ENCODE data around the gene KCNK4.
"Not testable (repeated sequence)": the region's sequence is repeated elsewhere in the genome, so short reads cannot be mapped to it uniquely, and the experiment has no call there.

KCNK4 gene

DNA sequence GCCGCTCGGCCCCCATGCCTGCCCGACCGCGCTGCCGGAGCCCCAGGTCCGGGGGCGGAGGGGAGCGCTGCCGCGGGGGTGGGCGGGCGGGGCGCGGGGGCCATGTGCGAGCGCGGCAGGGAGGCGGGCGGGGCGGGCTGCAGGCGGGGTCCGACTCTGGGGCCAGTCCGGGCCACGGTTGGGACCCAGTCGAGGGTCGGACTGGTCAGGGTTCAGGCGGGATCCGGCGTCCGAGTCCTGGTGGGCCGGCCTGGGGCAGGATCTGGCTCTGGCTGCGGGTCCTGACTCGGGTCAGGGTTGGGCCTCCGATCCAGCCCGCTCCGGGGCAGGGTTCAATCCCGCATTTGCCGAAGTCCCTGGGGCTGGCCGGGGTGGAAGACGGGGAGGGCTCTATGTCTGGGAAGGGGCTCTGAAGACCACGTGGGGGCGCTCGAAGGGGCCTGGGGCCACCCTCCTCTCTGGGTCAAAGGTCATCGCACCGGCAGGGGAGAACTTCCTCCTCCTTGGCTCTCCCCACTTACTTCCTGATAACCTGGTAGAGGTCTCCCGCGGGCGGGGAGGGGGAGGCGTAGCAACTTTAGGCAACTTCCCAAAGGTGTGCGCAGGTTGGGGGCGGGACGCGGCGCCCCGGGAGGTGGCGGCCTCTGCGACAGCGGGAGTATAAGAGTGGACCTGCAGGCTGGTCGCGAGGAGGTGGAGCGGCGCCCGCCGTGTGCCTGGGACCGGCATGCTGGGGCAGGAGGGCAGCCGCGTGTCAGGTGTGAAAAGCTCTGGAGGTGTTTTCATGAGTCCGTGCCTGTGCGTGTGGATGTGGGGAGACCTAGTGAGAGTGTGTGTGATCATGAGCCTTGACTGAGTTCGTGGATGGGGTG is 14.8 kb downstream of the KCNK4 start:
- DNase-seq (ENCODE audit: low read depth in 2 of 3, low spot score in 2 of 3), result peak in 2 of 3 experiments; percentile 40 to 41

DNA sequence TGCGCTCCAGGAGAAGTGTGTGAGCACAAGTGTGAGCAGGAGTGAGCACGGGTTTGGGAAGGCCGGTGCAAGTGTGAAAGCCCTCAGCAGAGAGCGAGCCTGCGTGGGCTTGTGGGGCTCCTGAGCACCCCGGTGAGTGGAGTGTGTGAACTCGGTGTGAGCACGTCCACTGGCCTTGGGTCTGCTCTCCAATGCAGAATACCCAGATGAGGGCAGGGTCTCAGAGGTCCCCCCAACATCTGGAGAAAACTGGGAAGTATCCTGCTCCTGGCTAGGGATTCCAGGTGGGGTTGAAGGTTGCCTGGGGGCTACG is 15.4 kb downstream of the KCNK4 start:
- no peak for DNase-seq (ENCODE audit: low read depth in 2 of 3, low spot score in 2 of 3)

DNA sequence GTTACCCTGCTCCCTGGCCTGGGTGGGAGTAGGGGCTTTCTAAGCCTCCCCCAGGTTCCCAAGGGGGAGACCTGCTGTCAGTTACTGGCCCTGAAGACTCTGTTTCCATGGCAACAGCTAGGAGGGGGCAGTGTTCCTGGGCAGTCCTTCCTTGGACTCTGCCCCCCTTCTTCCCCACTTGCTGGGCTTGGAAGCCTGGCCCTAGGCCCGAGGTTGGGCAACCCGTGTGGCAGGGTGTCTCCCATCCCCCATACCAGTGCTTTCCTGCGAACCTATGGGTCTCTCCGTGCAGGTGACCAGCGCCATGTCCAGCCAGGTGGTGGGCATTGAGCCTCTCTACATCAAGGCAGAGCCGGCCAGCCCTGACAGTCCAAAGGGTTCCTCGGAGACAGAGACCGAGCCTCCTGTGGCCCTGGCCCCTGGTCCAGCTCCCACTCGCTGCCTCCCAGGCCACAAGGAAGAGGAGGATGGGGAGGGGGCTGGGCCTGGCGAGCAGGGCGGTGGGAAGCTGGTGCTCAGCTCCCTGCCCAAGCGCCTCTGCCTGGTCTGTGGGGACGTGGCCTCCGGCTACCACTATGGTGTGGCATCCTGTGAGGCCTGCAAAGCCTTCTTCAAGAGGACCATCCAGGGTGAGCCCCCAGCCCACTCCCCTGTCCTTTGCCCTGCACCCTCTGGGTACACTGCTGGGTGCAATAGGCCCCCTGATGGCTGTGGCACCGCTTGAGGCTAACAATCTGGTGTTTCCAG is 15.9 kb downstream of the KCNK4 start:
- no peak for DNase-seq (ENCODE audit: low read depth in 2 of 3, low spot score in 2 of 3)

DNA sequence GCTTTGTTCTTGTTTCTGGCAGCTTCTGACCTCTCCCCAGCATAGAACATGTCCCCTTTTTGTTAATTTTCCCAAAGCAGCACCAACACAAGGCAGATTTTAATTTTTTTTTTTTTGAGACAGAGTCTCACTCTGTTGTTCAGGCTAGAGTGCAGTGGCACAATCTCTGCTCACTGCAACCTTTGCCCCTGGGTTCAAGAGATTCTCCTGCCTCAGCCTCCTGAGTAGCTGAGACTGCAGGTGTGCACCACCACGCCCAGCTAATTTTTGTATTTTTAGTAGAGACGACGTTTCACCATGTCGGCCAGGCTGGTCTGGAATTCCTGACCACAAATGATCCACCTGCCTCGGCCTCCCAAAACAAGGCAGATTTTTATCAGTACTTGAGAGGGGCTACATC is 16.7 kb downstream of the KCNK4 start:
- DNase-seq (ENCODE audit: low read depth in 2 of 3, low spot score in 2 of 3), result not testable (repeated sequence)

DNA sequence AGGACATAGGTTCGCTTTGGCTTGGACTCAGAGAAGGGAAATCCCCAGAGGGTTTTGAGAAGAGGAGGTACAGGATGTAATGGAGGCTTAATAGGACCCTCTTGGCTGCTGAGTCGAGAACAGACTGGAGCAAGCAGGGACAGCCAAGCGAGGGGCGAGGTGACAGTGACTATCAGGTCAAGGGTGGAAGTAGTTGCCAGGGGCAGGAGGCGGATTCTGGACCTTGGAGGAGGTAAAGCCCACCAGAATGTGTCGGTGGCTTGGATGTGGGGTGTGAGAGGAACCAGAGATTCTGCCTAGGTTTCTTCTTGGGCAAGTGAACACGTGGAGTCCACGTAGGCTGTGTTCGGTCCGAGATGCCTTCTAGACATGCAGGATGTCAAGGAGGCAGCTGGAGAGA is 21.8 kb downstream of the KCNK4 start:
- no peak for DNase-seq (ENCODE audit: low read depth in 2 of 3, low spot score in 2 of 3)

DNA sequence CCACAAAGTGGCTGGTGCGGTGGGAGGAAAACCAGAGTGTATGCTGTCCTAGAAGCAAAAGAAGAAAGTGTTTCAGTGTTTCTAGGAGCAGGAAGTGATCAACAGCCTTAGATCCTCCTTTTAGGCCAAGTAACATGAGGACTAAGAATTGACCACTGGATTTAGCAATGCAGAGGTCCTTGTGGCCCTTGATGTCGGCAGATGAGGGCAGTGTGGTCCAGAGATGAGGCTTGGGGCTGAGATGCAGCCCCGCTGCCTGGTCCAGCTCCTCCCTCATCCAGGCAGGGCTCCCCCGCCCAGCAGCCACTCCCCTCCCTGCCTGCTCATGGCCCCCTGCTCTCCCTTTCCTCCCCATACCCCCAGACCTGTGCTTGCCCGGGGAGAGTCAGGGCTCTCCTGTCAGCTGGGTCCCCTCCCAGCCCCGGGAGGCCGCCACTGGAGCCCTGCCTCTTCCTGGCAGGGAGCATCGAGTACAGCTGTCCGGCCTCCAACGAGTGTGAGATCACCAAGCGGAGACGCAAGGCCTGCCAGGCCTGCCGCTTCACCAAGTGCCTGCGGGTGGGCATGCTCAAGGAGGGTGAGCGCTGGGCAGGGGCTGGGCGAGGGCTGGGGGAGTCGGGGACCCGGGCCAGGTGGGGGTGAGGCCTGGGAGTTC is 22.5 kb downstream of the KCNK4 start:
- no peak for DNase-seq (ENCODE audit: low read depth in 2 of 3, low spot score in 2 of 3)

DNA sequence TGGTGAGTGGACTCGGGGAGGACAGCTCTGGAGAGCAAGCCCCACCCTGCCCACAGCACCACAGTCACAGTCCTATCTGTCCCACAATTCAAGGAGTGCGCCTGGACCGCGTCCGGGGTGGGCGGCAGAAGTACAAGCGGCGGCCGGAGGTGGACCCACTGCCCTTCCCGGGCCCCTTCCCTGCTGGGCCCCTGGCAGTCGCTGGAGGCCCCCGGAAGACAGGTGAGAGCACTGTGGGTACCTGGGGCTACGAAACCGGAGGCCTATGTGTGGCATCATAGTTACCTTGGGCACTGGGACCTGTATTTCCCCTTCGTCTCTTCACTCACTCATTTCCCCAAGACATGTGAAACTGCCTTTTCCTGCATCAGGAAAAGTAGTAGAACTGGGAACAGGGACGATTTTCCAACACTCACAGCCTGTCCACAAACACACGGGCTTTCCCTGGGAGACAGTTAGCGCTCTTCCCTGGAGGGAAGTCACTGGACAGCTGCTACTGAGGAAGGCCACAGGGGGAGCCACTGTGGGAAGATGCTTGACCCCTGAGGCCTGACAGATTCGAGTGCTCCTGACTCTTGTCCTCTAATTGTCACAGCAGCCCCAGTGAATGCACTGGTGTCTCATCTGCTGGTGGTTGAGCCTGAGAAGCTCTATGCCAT is 23.2 kb downstream of the KCNK4 start:
- no peak for DNase-seq (ENCODE audit: low read depth in 2 of 3, low spot score in 2 of 3)

DNA sequence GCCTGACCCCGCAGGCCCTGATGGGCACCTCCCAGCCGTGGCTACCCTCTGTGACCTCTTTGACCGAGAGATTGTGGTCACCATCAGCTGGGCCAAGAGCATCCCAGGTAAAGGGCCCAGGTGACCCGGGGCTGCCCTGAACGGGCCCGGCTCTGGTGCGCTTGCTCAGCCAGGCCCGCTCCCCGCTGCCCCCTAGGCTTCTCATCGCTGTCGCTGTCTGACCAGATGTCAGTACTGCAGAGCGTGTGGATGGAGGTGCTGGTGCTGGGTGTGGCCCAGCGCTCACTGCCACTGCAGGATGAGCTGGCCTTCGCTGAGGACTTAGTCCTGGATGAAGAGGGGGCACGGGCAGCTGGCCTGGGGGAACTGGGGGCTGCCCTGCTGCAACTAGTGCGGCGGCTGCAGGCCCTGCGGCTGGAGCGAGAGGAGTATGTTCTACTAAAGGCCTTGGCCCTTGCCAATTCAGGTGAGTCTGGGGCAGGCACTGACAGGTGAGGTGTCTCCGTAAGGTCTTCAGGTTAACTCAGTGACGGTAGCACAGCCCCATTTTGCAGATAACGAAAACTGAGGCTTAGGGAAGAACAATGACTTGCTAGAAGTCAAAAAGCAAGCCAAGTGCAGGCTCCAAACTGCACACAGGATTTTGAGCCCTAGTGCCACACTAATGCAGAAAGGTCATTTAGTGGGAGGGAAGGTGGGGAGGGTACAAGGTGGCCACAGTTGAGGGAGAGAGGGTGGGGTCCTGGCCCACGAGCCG is 23.9 kb downstream of the KCNK4 start:
- no peak for DNase-seq (ENCODE audit: low read depth in 2 of 3, low spot score in 2 of 3)

DNA sequence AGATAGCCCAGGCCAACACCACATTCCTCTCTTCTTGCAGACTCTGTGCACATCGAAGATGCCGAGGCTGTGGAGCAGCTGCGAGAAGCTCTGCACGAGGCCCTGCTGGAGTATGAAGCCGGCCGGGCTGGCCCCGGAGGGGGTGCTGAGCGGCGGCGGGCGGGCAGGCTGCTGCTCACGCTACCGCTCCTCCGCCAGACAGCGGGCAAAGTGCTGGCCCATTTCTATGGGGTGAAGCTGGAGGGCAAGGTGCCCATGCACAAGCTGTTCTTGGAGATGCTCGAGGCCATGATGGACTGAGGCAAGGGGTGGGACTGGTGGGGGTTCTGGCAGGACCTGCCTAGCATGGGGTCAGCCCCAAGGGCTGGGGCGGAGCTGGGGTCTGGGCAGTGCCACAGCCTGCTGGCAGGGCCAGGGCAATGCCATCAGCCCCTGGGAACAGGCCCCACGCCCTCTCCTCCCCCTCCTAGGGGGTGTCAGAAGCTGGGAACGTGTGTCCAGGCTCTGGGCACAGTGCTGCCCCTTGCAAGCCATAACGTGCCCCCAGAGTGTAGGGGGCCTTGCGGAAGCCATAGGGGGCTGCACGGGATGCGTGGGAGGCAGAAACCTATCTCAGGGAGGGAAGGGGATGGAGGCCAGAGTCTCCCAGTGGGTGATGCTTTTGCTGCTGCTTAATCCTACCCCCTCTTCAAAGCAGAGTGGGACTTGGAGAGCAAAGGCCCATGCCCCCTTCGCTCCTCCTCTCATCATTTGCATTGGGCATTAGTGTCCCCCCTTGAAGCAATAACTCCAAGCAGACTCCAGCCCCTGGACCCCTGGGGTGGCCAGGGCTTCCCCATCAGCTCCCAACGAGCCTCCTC is 24.8 kb downstream of the KCNK4 start:
- DNase-seq (ENCODE audit: low read depth in 2 of 3, low spot score in 2 of 3), result not testable (repeated sequence)

DNA sequence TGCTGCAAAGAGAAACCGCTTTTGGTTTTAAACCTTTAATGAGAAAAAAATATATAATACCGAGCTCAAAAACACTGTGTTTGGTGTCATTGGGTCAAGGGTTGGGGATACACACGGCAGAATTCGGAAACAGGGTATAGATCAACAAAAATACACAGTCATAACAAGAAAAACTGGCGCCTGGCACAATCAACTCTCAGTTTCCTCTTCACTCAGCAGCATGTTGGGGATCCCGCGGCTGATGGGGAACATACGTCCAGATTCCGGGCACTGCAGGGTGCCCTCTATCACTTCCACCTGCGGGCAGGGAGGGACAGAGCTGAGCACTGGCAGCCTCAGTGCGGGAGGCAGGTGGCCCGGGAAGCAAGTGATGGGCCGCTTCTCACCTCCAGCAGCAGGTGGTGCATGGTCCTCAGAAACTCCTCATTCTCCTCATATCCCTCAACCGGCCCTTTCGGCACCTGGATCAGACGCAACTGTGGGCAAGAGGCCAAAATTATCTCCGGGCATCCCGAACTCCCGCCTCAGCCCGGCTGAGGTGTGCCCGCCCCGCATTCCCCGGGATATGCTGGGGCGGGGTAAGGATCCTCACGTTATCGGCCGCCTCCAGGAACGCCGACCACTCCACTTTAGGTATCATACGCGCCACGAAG is 25.7 kb downstream of the KCNK4 start:
- DNase-seq (ENCODE audit: low read depth in 2 of 3, low spot score in 2 of 3), result no peak

DNA sequence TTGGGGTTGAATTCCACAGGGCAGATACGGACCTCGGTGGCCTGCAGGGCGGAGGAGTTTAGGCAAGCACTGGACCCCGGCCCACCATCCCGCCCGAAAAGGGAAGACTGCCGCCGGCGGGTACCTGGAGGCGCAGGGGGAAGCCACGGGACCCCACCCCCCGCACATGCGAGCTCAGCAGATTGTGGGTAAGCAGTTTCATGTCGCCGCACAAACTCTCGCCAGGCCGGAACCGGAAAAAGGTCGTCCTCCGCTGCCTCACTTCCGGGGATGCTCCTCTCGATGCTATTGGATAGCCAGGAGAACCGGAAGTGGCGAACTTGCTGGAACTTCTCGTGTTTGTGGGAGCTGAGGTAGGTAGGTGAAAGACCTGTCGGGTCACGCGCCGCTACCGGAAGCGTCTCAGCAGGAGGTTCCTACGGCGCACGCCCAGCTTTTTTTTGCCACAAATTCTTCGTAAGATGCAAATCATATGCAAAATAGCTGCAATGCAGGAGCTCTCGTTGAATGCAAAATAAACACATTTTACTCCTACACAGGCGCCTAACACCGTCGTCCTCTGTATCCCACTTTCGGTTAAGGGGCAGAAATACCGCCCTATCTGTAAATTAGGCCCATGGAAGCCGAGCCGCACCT is 26.3 kb downstream of the KCNK4 start, which contains the start of gene TRMT112:
TRMT112 (minus strand) TSS at position 235 of the 636 bp plus-strand sequence; CDS start at position 202, 33 bp downstream.
- peak; percentile 79 to 91 (median 84) for DNase-seq (ENCODE audit: low read depth in 2 of 3, low spot score in 2 of 3)

DNA sequence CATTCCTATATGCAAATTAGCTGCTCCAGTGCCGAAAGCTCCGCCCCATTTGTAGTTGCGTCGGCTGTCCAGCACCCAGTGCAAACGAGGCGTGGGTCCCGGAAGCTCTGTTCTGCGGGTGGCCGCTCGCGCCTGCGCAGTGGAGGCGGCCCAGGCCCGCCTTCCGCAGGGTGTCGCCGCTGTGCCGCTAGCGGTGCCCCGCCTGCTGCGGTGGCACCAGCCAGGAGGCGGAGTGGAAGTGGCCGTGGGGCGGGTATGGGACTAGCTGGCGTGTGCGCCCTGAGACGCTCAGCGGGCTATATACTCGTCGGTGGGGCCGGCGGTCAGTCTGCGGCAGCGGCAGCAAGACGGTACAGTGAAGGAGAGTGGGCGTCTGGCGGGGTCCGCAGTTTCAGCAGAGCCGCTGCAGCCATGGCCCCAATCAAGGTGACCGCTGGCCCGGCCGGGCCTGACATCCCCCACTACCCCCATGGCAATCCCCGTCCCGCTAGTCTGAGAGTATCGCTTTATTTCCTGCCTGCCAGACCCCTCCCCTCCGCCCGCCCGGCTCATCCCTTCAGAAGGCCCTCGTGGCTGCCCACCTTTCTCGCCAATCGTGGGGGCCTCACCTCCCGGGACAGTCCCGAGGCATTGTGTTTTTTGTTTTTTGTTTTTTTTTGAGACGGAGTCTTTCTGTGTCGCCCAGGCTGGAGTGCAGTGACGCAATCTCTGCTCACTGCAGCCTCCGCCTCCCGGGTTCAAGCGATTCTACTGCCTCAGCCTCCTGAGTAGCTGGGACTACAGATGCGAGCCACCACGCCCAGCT is 27.1 kb downstream of the KCNK4 start, which contains the start of gene PRDX5:
PRDX5 (plus strand) TSS at position 161 of the 805 bp plus-strand sequence; CDS start at position 256, 95 bp downstream.
- DNase-seq (ENCODE audit: low read depth in 2 of 3, low spot score in 2 of 3), result peak; percentile 79 to 95 (median 89)

DNA sequence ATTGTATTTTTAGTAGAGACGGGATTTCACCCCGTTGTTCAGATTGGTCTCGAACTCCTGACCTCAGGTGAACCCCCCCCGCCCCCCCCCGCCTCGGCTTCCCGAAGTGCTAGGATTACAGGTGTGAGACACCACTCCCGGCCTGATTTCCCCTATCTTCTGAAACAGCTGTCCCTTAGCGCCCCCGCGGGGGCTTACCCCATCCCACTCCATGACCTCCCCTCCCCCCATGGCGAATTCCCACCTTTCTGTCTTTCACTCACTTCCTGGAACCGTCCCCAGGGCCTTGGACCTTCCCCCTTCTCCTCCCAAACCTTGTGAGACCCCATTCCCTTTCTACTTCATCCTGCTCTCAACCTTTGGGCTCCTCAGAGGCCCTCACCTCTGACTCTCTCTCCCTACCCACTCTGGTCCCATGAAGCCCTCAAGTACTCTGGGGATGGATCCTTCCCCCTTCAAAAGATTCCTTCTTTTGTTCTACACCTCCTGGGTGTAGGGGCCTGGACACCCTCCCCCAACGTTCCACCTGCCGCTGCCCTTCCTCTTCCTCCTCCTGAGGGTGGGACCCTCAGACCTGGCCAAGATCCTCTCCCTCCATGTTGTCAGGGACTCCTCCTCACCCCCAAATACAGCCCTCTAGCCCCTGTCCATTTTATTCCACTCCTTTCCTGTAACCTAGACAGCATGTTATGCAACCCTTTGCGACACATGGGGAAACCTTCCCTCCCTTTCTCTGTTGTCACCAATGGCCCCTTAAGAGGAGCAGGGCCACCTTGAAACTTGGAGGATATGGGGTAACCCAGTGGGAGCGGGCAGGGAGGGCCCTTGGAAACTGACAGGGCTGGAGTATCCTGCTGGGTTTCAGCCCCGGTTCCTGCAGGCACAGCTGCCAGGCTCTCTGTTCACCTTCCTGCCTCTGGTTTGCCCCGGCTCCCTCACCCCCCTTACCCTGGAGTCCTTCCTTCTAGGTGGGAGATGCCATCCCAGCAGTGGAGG is 28.0 kb downstream of the KCNK4 start:
- no peak for DNase-seq (ENCODE audit: low read depth in 2 of 3, low spot score in 2 of 3)

DNA sequence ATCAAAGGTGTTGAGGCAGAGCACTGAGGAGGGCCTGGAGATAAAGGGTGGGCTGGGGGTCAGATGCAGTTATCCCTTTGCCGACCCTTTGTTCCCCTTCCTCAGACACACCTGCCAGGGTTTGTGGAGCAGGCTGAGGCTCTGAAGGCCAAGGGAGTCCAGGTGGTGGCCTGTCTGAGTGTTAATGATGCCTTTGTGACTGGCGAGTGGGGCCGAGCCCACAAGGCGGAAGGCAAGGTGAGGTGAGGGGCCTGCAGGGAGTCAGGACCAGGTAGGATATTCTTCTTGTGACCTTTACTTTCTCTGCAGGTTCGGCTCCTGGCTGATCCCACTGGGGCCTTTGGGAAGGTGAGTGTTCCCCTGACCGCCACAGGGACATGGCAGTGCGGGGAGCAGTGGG is 29.5 kb downstream of the KCNK4 start:
- DNase-seq (ENCODE audit: low read depth in 2 of 3, low spot score in 2 of 3), result no peak

DNA sequence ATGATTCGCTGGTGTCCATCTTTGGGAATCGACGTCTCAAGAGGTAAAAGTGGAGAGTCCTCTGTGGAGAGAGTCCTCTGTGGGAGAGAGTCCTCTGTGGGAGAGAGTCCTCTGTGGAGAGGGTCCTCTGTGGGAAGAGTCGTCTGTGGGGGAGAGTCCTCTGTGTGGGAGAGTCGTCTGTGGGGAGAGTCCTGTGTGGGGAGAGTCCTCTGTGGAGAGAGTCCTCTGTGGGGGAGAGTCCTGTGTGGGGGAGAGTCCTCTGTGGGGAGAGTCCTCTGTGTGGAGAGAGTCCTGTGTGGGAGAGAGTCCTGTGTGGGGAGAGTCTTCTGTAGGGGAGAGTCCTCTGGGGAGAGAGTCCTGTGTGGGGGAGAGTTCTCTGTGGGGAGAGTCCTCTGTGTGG is 29.9 kb downstream of the KCNK4 start:
- no peak for DNase-seq (ENCODE audit: low read depth in 2 of 3, low spot score in 2 of 3)

DNA sequence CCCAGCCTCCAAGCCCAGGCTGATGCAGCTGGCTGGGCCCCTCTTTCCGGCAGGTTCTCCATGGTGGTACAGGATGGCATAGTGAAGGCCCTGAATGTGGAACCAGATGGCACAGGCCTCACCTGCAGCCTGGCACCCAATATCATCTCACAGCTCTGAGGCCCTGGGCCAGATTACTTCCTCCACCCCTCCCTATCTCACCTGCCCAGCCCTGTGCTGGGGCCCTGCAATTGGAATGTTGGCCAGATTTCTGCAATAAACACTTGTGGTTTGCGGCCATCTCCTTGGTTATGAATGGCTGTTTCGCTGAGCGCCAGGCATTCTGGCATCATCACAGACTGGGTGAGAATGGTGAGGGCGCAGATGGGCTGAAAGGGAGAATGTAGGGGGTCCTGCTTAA is 30.4 kb downstream of the KCNK4 start:
- DNase-seq (ENCODE audit: low read depth in 2 of 3, low spot score in 2 of 3), result no peak

DNA sequence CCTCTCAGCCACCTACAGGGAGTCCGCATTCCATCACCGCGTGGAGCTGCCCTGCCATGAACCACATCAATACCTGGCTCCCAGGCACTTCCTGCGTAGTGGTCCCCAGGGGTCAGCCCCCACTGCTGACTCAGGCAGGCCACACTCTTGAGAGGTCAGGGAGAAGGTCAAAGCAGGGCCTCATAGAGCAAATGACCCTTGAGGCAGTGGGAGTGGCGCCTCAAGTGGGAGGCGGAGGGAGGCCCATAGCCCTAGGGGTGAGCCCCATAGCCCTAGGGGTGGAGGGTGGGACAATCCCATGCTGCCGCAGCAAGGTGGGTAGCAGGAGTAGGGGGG is 31.8 kb downstream of the KCNK4 start:
- DNase-seq (ENCODE audit: low read depth in 2 of 3, low spot score in 2 of 3), result no peak

Data from activated CD8-positive, alpha-beta memory T cell treated with anti-CD3 and anti-CD28 coated beads for 48 hours (primary cell).